HEK293 (cell line): Measurements from ENCODE around the gene LUZP4.

ENCODE experiments used
- CTCF ChIA-PET: fragments of 350-600 bp; formaldehyde crosslinking; extraction: SDS; loops from one replicate; lab custom pipeline; 2021; ENCODE audit warnings: antibody characterized with exemption; lab: Yijun Ruan, JAX
- POLR2A ChIA-PET: fragments of 300-600 bp; formaldehyde crosslinking; extraction: SDS; loops from one replicate; lab custom pipeline; 2020; ENCODE audit warnings: antibody characterized with exemption, inconsistent platforms; lab: Yijun Ruan, JAX
- H3K27ac ChIP-seq: fragments of 200-500 bp; sonication (Bioruptor generic); 2 replicates; pipeline ENCODE4 v1.5.1; 2014; ENCODE audit warnings: low read depth, low read length, control low read depth, inconsistent platforms; ENCODE audit errors: extremely low read depth
- H3K36me3 ChIP-seq, 2 experiments: fragments of 200-500 bp in 1 of 2; sonication (Bioruptor generic) in 1 of 2; 1 replicate in 1 of 2; 2 replicates in 1 of 2; pipeline ENCODE4 v1.5.1; 2014 to 2017; ENCODE audit warnings: inconsistent platforms in 2 of 2, low read length in 2 of 2; ENCODE audit not compliant: control insufficient read depth in 2 of 2, insufficient read depth in 1 of 2
- H3K4me1 ChIP-seq: fragments of 200-500 bp; sonication (Bioruptor generic); 2 replicates; pipeline ENCODE4 v1.5.1; 2014; ENCODE audit warnings: mild to moderate bottlenecking, low read length, inconsistent platforms; ENCODE audit not compliant: control insufficient read depth, insufficient read depth
- H3K4me3 ChIP-seq: 2 replicates; pipeline ENCODE4 v1.5.1; 2011; ENCODE audit warnings: low read depth, mild to moderate bottlenecking, control low read depth, low read length, moderate library complexity
- H3K9me3 ChIP-seq: fragments of 200-500 bp; sonication (Bioruptor generic); 2 replicates; pipeline ENCODE4 v1.5.1; 2014; ENCODE audit warnings: low read depth, low read length, inconsistent platforms; ENCODE audit not compliant: control insufficient read depth, insufficient read depth
- HOXC10 ChIP-seq: sonication (generic); formaldehyde crosslinking; IDR thresholded peaks from 2 replicates; pipeline ENCODE4 v1.8.1; 2023; ENCODE audit warnings: mild to moderate bottlenecking, missing genetic modification reagents
- IKZF3 ChIP-seq: fragments of 450-650 bp; IDR thresholded peaks from 2 replicates; pipeline ENCODE4 v1.5.0; 2018; ENCODE audit warnings: missing biosample characterization, mild to moderate bottlenecking, missing genetic modification characterization, moderate library complexity
- KLF10 ChIP-seq: fragments of 450-650 bp; IDR thresholded peaks from 2 replicates; pipeline ENCODE4 v1.5.1; 2018; ENCODE audit warnings: missing biosample characterization, mild to moderate bottlenecking, missing genetic modification characterization
- MEIS1 ChIP-seq: sonication (generic); formaldehyde crosslinking; IDR thresholded peaks from 2 replicates; pipeline ENCODE4 v1.8.1; 2022; ENCODE audit warnings: missing genetic modification reagents, mild to moderate bottlenecking, borderline replicate concordance
- OSR2 ChIP-seq: fragments of 450-650 bp; formaldehyde crosslinking; IDR thresholded peaks from 2 replicates; pipeline ENCODE4 v1.5.1; 2016; ENCODE audit warnings: missing biosample characterization, missing genetic modification characterization
- SALL2 ChIP-seq: fragments of 450-650 bp; formaldehyde crosslinking; IDR thresholded peaks from 2 replicates; pipeline ENCODE4 v1.5.0; 2017; ENCODE audit warnings: missing biosample characterization, mild to moderate bottlenecking, missing genetic modification characterization, borderline replicate concordance
- TCF7L2 ChIP-seq: IDR thresholded peaks from 2 replicates; pipeline ENCODE4 v1.6.1; 2011; ENCODE audit warnings: low read depth, mild to moderate bottlenecking, inconsistent platforms, low read length, moderate library complexity, borderline replicate concordance
- ZBTB17 ChIP-seq: fragments of 450-650 bp; formaldehyde crosslinking; IDR thresholded peaks from 2 replicates; pipeline ENCODE4 v1.5.1; 2016; ENCODE audit warnings: missing biosample characterization, missing genetic modification characterization
- ZBTB20 ChIP-seq: fragments of 450-650 bp; formaldehyde crosslinking; IDR thresholded peaks from 2 replicates; pipeline ENCODE4 v1.5.1; 2016; ENCODE audit warnings: missing biosample characterization, missing genetic modification characterization
- ZNF146 ChIP-seq: fragments of 450-650 bp; formaldehyde crosslinking; IDR thresholded peaks from 2 replicates; pipeline ENCODE4 v1.5.1; 2016; ENCODE audit warnings: missing biosample characterization, missing genetic modification characterization
- ZNF174 ChIP-seq: fragments of 450-650 bp; formaldehyde crosslinking; IDR thresholded peaks from 2 replicates; pipeline ENCODE4 v1.5.0; 2017; ENCODE audit warnings: missing biosample characterization, mild to moderate bottlenecking, missing genetic modification characterization
- ZNF19 ChIP-seq: fragments of 450-650 bp; formaldehyde crosslinking; IDR thresholded peaks from 2 replicates; pipeline ENCODE4; 2016; ENCODE audit warnings: missing biosample characterization, missing genetic modification characterization, low read depth
- ZNF211 ChIP-seq: fragments of 450-650 bp; formaldehyde crosslinking; IDR thresholded peaks from 2 replicates; pipeline ENCODE4 v1.5.1; 2016; ENCODE audit warnings: low read depth, missing biosample characterization, missing genetic modification characterization
- ZNF239 ChIP-seq: fragments of 450-650 bp; formaldehyde crosslinking; IDR thresholded peaks from 2 replicates; pipeline ENCODE4 v1.5.1; 2016; ENCODE audit warnings: missing biosample characterization, missing genetic modification characterization
- ZNF248 ChIP-seq: fragments of 450-650 bp; formaldehyde crosslinking; IDR thresholded peaks from 2 replicates; pipeline ENCODE4 v1.5.1; 2017; ENCODE audit warnings: missing biosample characterization, missing genetic modification characterization
- ZNF335 ChIP-seq: fragments of 450-650 bp; formaldehyde crosslinking; conservative IDR thresholded peaks from 2 replicates; pipeline ENCODE4 v1.5.1; 2016; ENCODE audit warnings: missing biosample characterization, missing genetic modification characterization
- ZNF423 ChIP-seq: fragments of 450-650 bp; formaldehyde crosslinking; IDR thresholded peaks from 2 replicates; pipeline ENCODE4 v1.5.1; 2016; ENCODE audit warnings: missing biosample characterization, missing genetic modification characterization
- ZNF549 ChIP-seq: fragments of 450-650 bp; IDR thresholded peaks from 2 replicates; pipeline ENCODE4 v1.5.1; 2018; ENCODE audit warnings: missing biosample characterization, missing genetic modification characterization, mild to moderate bottlenecking, inconsistent platforms, moderate library complexity
- ZNF600 ChIP-seq: fragments of 450-650 bp; formaldehyde crosslinking; IDR thresholded peaks from 2 replicates; pipeline ENCODE4 v1.5.1; 2016; ENCODE audit warnings: missing biosample characterization, missing genetic modification characterization
- ZNF621 ChIP-seq: fragments of 450-650 bp; formaldehyde crosslinking; IDR thresholded peaks from 2 replicates; pipeline ENCODE4 v1.5.1; 2017; ENCODE audit warnings: missing biosample characterization, missing genetic modification characterization
- ZNF623 ChIP-seq: fragments of 450-650 bp; formaldehyde crosslinking; IDR thresholded peaks from 2 replicates; pipeline ENCODE4 v1.5.1; 2016; ENCODE audit warnings: missing biosample characterization, missing genetic modification characterization
- ZNF660 ChIP-seq: fragments of 450-650 bp; IDR thresholded peaks from 2 replicates; pipeline ENCODE4 v1.5.1; 2018; ENCODE audit warnings: missing biosample characterization, mild to moderate bottlenecking, missing genetic modification characterization
- ZNF792 ChIP-seq: fragments of 450-650 bp; formaldehyde crosslinking; IDR thresholded peaks from 2 replicates; pipeline ENCODE4 v1.5.1; 2016; ENCODE audit warnings: missing biosample characterization, missing genetic modification characterization
- ZSCAN30 ChIP-seq: fragments of 450-650 bp; IDR thresholded peaks from 2 replicates; pipeline ENCODE4 v1.5.1; 2018; ENCODE audit warnings: missing biosample characterization, mild to moderate bottlenecking, missing genetic modification characterization, moderate library complexity
- TF ChIP-seq, protein P1 (sequence below): fragments of 450-650 bp; formaldehyde crosslinking; IDR thresholded peaks from 2 replicates; pipeline ENCODE4 v1.5.1; 2016; ENCODE audit warnings: missing biosample characterization, missing genetic modification characterization
- TF ChIP-seq, protein P2 (sequence below): fragments of 450-650 bp; formaldehyde crosslinking; IDR thresholded peaks from 2 replicates; pipeline ENCODE4 v1.5.1; 2017; ENCODE audit warnings: missing biosample characterization, missing genetic modification characterization
- TF ChIP-seq, protein P3 (sequence below): fragments of 450-650 bp; IDR thresholded peaks from 2 replicates; pipeline ENCODE4 v1.5.1; 2018; ENCODE audit warnings: missing biosample characterization, missing genetic modification characterization
- TF ChIP-seq, protein P4 (sequence below): fragments of 450-650 bp; formaldehyde crosslinking; IDR thresholded peaks from 2 replicates; pipeline ENCODE4 v1.5.1; 2017; ENCODE audit warnings: missing biosample characterization, missing genetic modification characterization
- TF ChIP-seq, protein P5 (sequence below): fragments of 450-650 bp; formaldehyde crosslinking; IDR thresholded peaks from 2 replicates; pipeline ENCODE4 v1.5.1; 2016; ENCODE audit warnings: missing biosample characterization, missing genetic modification characterization

LUZP4 gene

DNA sequence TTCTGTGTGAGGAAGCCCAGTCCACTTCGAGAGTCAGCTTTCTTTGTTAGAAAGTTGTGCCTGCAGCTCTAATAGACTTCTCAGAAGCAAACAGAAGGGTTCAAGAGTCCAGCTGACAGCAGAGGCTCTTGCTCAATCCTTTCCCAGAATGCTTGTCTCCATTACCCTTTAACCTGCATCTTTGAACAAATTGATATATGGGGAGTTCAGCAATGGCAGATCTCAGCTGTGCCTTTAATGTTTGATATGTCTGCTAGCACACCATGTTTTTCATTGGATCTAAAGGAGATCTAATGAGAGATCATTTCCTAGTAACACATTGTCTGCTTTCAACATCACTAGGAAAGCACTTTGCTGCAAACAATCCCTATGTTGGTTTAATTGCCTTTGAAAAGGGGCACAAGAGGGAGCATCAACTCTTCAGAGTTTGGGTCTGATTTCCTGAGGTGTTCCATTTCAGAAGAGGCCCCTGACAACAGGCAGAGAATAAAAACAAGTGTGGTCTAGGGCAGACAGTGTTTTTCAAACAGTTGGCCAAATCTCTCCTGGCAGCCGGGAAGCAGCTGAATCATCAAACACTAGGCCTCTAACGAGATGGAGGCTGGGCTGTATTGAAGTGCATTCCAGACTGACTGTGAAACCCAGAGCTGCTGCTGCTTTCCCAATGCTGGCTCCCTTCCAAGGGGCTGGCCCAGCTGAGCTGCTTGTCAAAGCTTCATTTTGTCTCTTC is 55.5 kb downstream of the LUZP4 start:
- 0 out of 2 replicates have a peak overlapping the region, but pooled peaks have one; percentile 1 for H3K27ac ChIP-seq
- CTCF ChIA-PET = interaction anchor here (1.1 to 3.3 kb wide), 4 partner anchors 11 to 218 kb away, joined by 3 to 15 read pairs (median 4); no protein-coding TSS in a partner anchor
- TF ChIP-seq, protein P1, sequence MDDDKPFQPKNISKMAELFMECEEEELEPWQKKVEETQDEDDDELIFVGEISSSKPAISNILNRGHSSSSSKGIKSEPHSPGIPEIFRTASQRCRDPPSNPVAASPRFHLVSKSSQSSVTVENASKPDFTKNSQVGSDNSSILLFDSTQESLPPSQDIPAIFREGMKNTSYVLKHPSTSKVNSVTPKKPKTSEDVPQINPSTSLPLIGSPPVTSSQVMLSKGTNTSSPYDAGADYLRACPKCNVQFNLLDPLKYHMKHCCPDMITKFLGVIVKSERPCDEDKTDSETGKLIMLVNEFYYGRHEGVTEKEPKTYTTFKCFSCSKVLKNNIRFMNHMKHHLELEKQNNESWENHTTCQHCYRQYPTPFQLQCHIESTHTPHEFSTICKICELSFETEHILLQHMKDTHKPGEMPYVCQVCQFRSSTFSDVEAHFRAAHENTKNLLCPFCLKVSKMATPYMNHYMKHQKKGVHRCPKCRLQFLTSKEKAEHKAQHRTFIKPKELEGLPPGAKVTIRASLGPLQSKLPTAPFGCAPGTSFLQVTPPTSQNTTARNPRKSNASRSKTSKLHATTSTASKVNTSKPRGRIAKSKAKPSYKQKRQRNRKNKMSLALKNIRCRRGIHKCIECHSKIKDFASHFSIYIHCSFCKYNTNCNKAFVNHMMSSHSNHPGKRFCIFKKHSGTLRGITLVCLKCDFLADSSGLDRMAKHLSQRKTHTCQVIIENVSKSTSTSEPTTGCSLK = no peak
- TF ChIP-seq ZNF211 = no peak
- TF ChIP-seq, protein P2, sequence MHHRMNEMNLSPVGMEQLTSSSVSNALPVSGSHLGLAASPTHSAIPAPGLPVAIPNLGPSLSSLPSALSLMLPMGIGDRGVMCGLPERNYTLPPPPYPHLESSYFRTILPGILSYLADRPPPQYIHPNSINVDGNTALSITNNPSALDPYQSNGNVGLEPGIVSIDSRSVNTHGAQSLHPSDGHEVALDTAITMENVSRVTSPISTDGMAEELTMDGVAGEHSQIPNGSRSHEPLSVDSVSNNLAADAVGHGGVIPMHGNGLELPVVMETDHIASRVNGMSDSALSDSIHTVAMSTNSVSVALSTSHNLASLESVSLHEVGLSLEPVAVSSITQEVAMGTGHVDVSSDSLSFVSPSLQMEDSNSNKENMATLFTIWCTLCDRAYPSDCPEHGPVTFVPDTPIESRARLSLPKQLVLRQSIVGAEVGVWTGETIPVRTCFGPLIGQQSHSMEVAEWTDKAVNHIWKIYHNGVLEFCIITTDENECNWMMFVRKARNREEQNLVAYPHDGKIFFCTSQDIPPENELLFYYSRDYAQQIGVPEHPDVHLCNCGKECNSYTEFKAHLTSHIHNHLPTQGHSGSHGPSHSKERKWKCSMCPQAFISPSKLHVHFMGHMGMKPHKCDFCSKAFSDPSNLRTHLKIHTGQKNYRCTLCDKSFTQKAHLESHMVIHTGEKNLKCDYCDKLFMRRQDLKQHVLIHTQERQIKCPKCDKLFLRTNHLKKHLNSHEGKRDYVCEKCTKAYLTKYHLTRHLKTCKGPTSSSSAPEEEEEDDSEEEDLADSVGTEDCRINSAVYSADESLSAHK (tag by site-specific recombination) = no peak
- TF ChIP-seq, protein P3, sequence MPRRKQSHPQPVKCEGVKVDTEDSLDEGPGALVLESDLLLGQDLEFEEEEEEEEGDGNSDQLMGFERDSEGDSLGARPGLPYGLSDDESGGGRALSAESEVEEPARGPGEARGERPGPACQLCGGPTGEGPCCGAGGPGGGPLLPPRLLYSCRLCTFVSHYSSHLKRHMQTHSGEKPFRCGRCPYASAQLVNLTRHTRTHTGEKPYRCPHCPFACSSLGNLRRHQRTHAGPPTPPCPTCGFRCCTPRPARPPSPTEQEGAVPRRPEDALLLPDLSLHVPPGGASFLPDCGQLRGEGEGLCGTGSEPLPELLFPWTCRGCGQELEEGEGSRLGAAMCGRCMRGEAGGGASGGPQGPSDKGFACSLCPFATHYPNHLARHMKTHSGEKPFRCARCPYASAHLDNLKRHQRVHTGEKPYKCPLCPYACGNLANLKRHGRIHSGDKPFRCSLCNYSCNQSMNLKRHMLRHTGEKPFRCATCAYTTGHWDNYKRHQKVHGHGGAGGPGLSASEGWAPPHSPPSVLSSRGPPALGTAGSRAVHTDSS (tag by site-specific recombination) = no peak
- peak; percentile 43; the same call in 1 of the 2 replicates for TF ChIP-seq KLF10 (tag by site-specific recombination)
- TF ChIP-seq ZNF792 (tag by site-specific recombination) = no peak
- peak; percentile 88; the same call in 1 of the 2 replicates for TF ChIP-seq ZSCAN30 (tag by site-specific recombination)
- 0 out of 2 replicates have a peak, but pooled peaks have one; percentile 39 for TF ChIP-seq OSR2 (tag by site-specific recombination)
- TF ChIP-seq ZNF600 (tag by site-specific recombination) = 0 out of 2 replicates have a peak, but pooled peaks have one; percentile 58
- TF ChIP-seq ZNF623 (tag by site-specific recombination) = no peak
- no peak for TF ChIP-seq ZNF146 (tag by site-specific recombination)
- TF ChIP-seq SALL2 (tag by site-specific recombination) = no peak
- TF ChIP-seq ZNF19 (tag by site-specific recombination) = no peak
- no peak for TF ChIP-seq ZNF248 (tag by site-specific recombination)
- no peak for TF ChIP-seq ZNF174 (tag by site-specific recombination)
- TF ChIP-seq, protein P4, sequence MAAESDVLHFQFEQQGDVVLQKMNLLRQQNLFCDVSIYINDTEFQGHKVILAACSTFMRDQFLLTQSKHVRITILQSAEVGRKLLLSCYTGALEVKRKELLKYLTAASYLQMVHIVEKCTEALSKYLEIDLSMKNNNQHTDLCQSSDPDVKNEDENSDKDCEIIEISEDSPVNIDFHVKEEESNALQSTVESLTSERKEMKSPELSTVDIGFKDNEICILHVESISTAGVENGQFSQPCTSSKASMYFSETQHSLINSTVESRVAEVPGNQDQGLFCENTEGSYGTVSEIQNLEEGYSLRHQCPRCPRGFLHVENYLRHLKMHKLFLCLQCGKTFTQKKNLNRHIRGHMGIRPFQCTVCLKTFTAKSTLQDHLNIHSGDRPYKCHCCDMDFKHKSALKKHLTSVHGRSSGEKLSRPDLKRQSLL (tag by site-specific recombination) = no peak
- TF ChIP-seq MEIS1 (CRISPR knock-in tag) = peak; percentile 46; the same call in 1 of the 2 replicates
- peak; percentile 47; the same call in 1 of the 2 replicates for TF ChIP-seq ZBTB17 (tag by site-specific recombination)
- TF ChIP-seq ZNF660 = peak; percentile 58
- no peak for TF ChIP-seq ZNF621
- no peak for TF ChIP-seq ZNF239 (tag by site-specific recombination)
- no peak for TF ChIP-seq IKZF3 (tag by site-specific recombination)
- TF ChIP-seq ZNF549 = no peak
- no peak for TF ChIP-seq ZNF335 (tag by site-specific recombination)
- TF ChIP-seq ZBTB20 (tag by site-specific recombination) = 0 out of 2 replicates have a peak, but pooled peaks have one; percentile 42
- no peak for TF ChIP-seq ZNF423
- TF ChIP-seq HOXC10 (CRISPR knock-in tag) = no peak
- TF ChIP-seq, protein P5, sequence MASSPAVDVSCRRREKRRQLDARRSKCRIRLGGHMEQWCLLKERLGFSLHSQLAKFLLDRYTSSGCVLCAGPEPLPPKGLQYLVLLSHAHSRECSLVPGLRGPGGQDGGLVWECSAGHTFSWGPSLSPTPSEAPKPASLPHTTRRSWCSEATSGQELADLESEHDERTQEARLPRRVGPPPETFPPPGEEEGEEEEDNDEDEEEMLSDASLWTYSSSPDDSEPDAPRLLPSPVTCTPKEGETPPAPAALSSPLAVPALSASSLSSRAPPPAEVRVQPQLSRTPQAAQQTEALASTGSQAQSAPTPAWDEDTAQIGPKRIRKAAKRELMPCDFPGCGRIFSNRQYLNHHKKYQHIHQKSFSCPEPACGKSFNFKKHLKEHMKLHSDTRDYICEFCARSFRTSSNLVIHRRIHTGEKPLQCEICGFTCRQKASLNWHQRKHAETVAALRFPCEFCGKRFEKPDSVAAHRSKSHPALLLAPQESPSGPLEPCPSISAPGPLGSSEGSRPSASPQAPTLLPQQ (tag by site-specific recombination) = peak; percentile 21; the same call in 1 of the 2 replicates
- 0 out of 2 replicates have a peak, but pooled peaks have one; percentile 45 for TF ChIP-seq TCF7L2

More for the DNA sequence above, 55.5 kb downstream of the LUZP4 start:
- no peaks in the 10 kb centered on the region for H3K4me1 ChIP-seq
- H3K9me3 ChIP-seq = no peaks in the 10 kb centered on the region
- H3K36me3 ChIP-seq = no peaks in the 10 kb centered on the region
- POLR2A ChIA-PET = interaction anchor here (0.6 to 1.5 kb wide), 5 partner anchors 17 to 218 kb away, joined by 4 to 7 read pairs (median 4); partner anchors contain the start of gene PLS3
- no peak overlapping the region for H3K4me3 ChIP-seq
